K562 (cell line): ENCODE data around the gene MRPS35. TPM values are rescaled to one million over a fixed set of nuclear protein-coding genes. Genes with fewer than 3 reads are reported as not detected.
A peak's percentile ranks its signal among the peaks of the same experiment; 100 is the strongest.

Experiments used
- ATF7 ChIP-seq: fragments of 450-650 bp; IDR thresholded peaks from 2 replicates; pipeline ENCODE4 v1.7.1; 2014; ENCODE audit warnings: mild to moderate bottlenecking, moderate library complexity
- BRCA1 ChIP-seq, 2 experiments: fragments of 450-650 bp in 1 of 2; sonication (generic) in 1 of 2; formaldehyde crosslinking in 1 of 2; IDR thresholded peaks; 2 replicates each; pipeline versions ENCODE4 v1.5.0 to v1.6.1; 2017 to 2020; ENCODE audit warnings: mild to moderate bottlenecking in 1 of 2, missing genetic modification reagents in 1 of 2
- CBX1 ChIP-seq: sonication (generic); IDR thresholded peaks from 2 replicates; pipeline ENCODE4 v1.6.1; 2016; ENCODE audit warnings: antibody characterized with exemption, low read depth, mild to moderate bottlenecking
- E2F3 ChIP-seq: fragments of 250-450 bp; sonication (Bioruptor Pico); IDR thresholded peaks from 2 replicates; pipeline ENCODE4 v1.4.0; 2020; ENCODE audit warnings: mild to moderate bottlenecking
- GABPA ChIP-seq: fragments of 200-800 bp; sonication (Bioruptor generic); conservative IDR thresholded peaks from 2 replicates; pipeline ENCODE4 v1.6.1; 2016; ENCODE audit warnings: low read depth, missing genetic modification characterization, missing compliant biosample characterization
- HNRNPL ChIP-seq: fragments of 200-400 bp; formaldehyde crosslinking; IDR thresholded peaks from 2 replicates; pipeline ENCODE4 v1.6.1; 2017; ENCODE audit warnings: low read depth, mild to moderate bottlenecking, low read length
- ILF3 ChIP-seq: fragments of 450-650 bp; IDR thresholded peaks from 2 replicates; pipeline ENCODE4 v1.6.1; 2018; ENCODE audit warnings: antibody characterized with exemption, mild to moderate bottlenecking, moderate library complexity, borderline replicate concordance
- JUN ChIP-seq, 2 experiments: sonication (generic) in 1 of 2; formaldehyde crosslinking in 1 of 2; IDR thresholded peaks; 2 replicates each; pipeline versions ENCODE4 v1.6.1 to v1.8.0; 2012 to 2022; ENCODE audit warnings: borderline replicate concordance in 2 of 2, mild to moderate bottlenecking in 2 of 2, improper control_type of control experiment in 1 of 2, low read depth in 1 of 2, low read length in 1 of 2, missing genetic modification reagents in 1 of 2
- KDM5B ChIP-seq: fragments of 200-600 bp; sonication (generic); IDR thresholded peaks from 2 replicates; pipeline ENCODE4 v1.6.1; 2012; ENCODE audit warnings: low read depth, mild to moderate bottlenecking, moderate library complexity, low read length, control low read depth, inconsistent platforms; ENCODE audit not compliant: insufficient replicate concordance
- KLF1 ChIP-seq: fragments of 450-650 bp; IDR thresholded peaks from 2 replicates; pipeline ENCODE4 v1.6.1; 2016; ENCODE audit warnings: missing genetic modification characterization, missing compliant biosample characterization
- MBD2 ChIP-seq: sonication (generic); IDR thresholded peaks from 2 replicates; pipeline ENCODE4 v1.6.1; 2016; ENCODE audit warnings: low read depth, borderline replicate concordance
- MTF1 ChIP-seq: fragments of 250-450 bp; sonication (Bioruptor Pico); IDR thresholded peaks from 2 replicates; pipeline ENCODE4 v1.9.0; 2021; ENCODE audit warnings: moderate library complexity, mild to moderate bottlenecking, inconsistent platforms, borderline replicate concordance
- PML ChIP-seq: IDR thresholded peaks from 2 replicates; pipeline ENCODE4 v1.6.1; 2012; ENCODE audit warnings: low read length, inconsistent platforms
- POLR2G ChIP-seq: fragments of 200-400 bp; formaldehyde crosslinking; IDR thresholded peaks from 2 replicates; pipeline ENCODE4 v1.6.1; 2017; ENCODE audit warnings: low read depth, mild to moderate bottlenecking, antibody characterized with exemption, low read length, moderate library complexity
- POU5F1 ChIP-seq: fragments of 150-350 bp; IDR thresholded peaks from 2 replicates; pipeline ENCODE4 v1.6.1; 2014; ENCODE audit warnings: borderline replicate concordance, low read length, low read depth, mild to moderate bottlenecking; ENCODE audit not compliant: partially characterized antibody
- RBBP5 ChIP-seq: fragments of 200-600 bp; sonication (generic); IDR thresholded peaks from 2 replicates; pipeline ENCODE4 v1.6.1; 2012; ENCODE audit warnings: borderline replicate concordance, mild to moderate bottlenecking, low read length, control low read depth, inconsistent platforms; ENCODE audit not compliant: insufficient read depth, poor library complexity, severe bottlenecking
- SIN3B ChIP-seq: fragments of 450-650 bp; IDR thresholded peaks from 2 replicates; pipeline ENCODE4 v1.6.1; 2017; ENCODE audit warnings: low read depth, mild to moderate bottlenecking, moderate library complexity
- SRF ChIP-seq, 2 experiments: fragments of 250-450, 450-650 bp in 1 of 2; sonication (Bioruptor Pico) in 1 of 2; sonication (generic) in 1 of 2; formaldehyde crosslinking; IDR thresholded peaks; 2 replicates each; pipeline versions ENCODE4 v1.5.0 to v1.5.1; 2020 to 2022; ENCODE audit warnings: mild to moderate bottlenecking in 1 of 2, missing genetic modification reagents in 1 of 2
- ZBTB17 ChIP-seq: fragments of 450-650 bp; formaldehyde crosslinking; IDR thresholded peaks from 2 replicates; pipeline ENCODE4 v1.4.0; 2020; ENCODE audit warnings: mild to moderate bottlenecking
- ZNF12 ChIP-seq: sonication (generic); formaldehyde crosslinking; IDR thresholded peaks from 2 replicates; pipeline ENCODE4 v1.4.0; 2020; ENCODE audit warnings: mild to moderate bottlenecking, missing genetic modification reagents
- polyA plus RNA-seq, 8 experiments: library from polyadenylated mRNA; depleted of rRNA in 4 of 8; stranded (reverse) in 5 of 8; unstranded in 3 of 8; fragments of >200 nt; fragmentation: Nextera tagmentation in 2 of 8; fragmentation: Illumina TruSeq in 1 of 8; extraction: Ambion mirVana in 2 of 8; extraction: Trizol in 1 of 8; gene quantifications; 2 replicates each; pipeline versions ENCODE4 v1.2.1 to v1.2.3, GENCODE V29; 2011 to 2014; ENCODE audit warnings: inconsistent platforms in 1 of 8, missing spikeins in 1 of 8
- total RNA-seq, 7 experiments: library from RNA; depleted of rRNA in 6 of 7; stranded (reverse); fragments of >200 nt in 6 of 7; fragmentation: Illumina TruSeq in 2 of 7; extraction: Trizol in 2 of 7; gene quantifications; 2 replicates each; pipeline versions ENCODE4 v1.2.1 to v1.2.3, GENCODE V29; 2011 to 2021; ENCODE audit warnings: low replicate concordance in 1 of 7
- TF ChIP-seq, protein P1 (sequence below), 2 experiments: fragments of 250-450 bp in 1 of 2; fragments of 450-650 bp in 1 of 2; sonication (Bioruptor Pico) in 1 of 2; IDR thresholded peaks; 2 replicates each; pipeline versions ENCODE4 v1.6.1 to v1.8.0; 2016 to 2021; ENCODE audit warnings: mild to moderate bottlenecking in 2 of 2, moderate library complexity in 2 of 2, missing compliant biosample characterization in 1 of 2, missing genetic modification characterization in 1 of 2
- TF ChIP-seq, protein P2 (sequence below): sonication (generic); formaldehyde crosslinking; IDR thresholded peaks from 2 replicates; pipeline ENCODE4 v1.8.0; 2022; ENCODE audit warnings: mild to moderate bottlenecking, missing genetic modification reagents

MRPS35 gene
- total and polyA plus RNA-seq, 9 of the 15 experiments (the other 6 are each of a cell fraction or from before 2014, with no cell fraction given): 79.0 to 183 (median 114) TPM

DNA sequence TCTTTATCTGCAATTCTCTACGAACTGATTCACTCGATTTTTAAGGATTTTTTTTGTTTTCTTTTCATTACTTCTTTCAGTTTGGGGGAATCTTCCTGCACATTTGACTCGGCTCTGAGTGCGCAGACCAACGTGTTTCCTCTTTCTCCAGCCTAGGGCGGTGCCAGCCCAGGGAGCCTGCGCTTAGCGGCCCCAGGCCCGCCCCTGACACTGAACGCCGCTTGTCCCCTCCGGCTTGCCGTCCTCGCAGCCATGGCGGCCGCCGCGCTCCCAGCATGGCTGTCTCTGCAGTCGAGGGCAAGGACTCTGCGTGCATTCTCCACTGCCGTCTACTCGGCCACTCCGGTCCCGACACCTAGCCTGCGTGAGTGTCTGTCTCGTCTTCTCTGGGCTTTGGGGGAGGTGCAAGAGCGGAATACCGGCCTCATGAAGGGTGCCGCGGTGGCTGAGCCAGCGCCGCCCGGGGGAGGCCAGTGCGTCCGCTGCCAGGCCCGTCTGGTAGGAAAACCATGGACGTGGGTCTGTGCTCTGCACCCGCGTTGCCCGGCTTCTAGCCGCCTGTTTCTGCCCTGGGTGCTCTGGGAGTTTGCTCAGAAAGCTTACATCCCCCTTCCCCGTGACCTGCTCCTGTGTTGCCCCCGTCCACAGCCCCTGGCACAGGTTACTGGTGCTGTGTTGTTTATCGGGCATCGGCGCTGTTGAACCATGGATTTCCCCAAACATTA lies at the start of gene MRPS35 (continued):
- TF ChIP-seq, protein P1, sequence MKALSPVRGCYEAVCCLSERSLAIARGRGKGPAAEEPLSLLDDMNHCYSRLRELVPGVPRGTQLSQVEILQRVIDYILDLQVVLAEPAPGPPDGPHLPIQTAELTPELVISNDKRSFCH (CRISPR knock-in tag; IDR thresholded peaks at IDR 0.05): no peak
- TF ChIP-seq, protein P1 (tag; IDR thresholded peaks at IDR 0.05): peak; percentile 63
- TF ChIP-seq POLR2G (peak; percentile 100), ATF7 (peak; percentile 48; the same call in 1 of the 2 replicates), GABPA (tag) (peak; percentile 56), HNRNPL (peak; percentile 51; the same call in 1 of the 2 replicates), PML (peak; percentile 81), ZBTB17 (CRISPR knock-in tag) (peak; percentile 70; the same call in 1 of the 2 replicates), MBD2 (peak; percentile 85), KDM5B (peak; percentile 97), BRCA1 (IDR thresholded peaks at IDR 0.05) (no peak), BRCA1 (CRISPR knock-in tag; IDR thresholded peaks at IDR 0.05) (no peak), JUN (IDR thresholded peaks at IDR 0.05; ENCODE audit: borderline replicate concordance, low read depth, low read length) (peak; percentile 44; the same call in 1 of the 2 replicates), JUN (CRISPR knock-in tag; IDR thresholded peaks at IDR 0.05; ENCODE audit: borderline replicate concordance) (no peak), MTF1 (no peak), SRF (CRISPR knock-in tag; IDR thresholded peaks at IDR 0.05) (no peak), POU5F1 (peak; percentile 82), E2F3 (0 out of 2 replicates have a peak, but pooled peaks have one; percentile 34), ZNF12 (0 out of 2 replicates have a peak, but pooled peaks have one; percentile 58), KLF1 (peak; percentile 79; the same call in 1 of the 2 replicates), ILF3 (no peak), CBX1 (peak; percentile 90), SIN3B (peak; percentile 97), RBBP5 (peak; percentile 99)
- TF ChIP-seq, protein P2, sequence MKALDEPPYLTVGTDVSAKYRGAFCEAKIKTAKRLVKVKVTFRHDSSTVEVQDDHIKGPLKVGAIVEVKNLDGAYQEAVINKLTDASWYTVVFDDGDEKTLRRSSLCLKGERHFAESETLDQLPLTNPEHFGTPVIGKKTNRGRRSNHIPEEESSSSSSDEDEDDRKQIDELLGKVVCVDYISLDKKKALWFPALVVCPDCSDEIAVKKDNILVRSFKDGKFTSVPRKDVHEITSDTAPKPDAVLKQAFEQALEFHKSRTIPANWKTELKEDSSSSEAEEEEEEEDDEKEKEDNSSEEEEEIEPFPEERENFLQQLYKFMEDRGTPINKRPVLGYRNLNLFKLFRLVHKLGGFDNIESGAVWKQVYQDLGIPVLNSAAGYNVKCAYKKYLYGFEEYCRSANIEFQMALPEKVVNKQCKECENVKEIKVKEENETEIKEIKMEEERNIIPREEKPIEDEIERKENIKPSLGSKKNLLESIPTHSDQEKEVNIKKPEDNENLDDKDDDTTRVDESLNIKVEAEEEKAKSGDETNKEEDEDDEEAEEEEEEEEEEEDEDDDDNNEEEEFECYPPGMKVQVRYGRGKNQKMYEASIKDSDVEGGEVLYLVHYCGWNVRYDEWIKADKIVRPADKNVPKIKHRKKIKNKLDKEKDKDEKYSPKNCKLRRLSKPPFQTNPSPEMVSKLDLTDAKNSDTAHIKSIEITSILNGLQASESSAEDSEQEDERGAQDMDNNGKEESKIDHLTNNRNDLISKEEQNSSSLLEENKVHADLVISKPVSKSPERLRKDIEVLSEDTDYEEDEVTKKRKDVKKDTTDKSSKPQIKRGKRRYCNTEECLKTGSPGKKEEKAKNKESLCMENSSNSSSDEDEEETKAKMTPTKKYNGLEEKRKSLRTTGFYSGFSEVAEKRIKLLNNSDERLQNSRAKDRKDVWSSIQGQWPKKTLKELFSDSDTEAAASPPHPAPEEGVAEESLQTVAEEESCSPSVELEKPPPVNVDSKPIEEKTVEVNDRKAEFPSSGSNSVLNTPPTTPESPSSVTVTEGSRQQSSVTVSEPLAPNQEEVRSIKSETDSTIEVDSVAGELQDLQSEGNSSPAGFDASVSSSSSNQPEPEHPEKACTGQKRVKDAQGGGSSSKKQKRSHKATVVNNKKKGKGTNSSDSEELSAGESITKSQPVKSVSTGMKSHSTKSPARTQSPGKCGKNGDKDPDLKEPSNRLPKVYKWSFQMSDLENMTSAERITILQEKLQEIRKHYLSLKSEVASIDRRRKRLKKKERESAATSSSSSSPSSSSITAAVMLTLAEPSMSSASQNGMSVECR (CRISPR knock-in tag): peak; percentile 96
